GM13976 (cell line): Measurements from ENCODE around the gene PCSK1.
"Not testable (repeated sequence)": the region's sequence is repeated elsewhere in the genome, so short reads cannot be mapped to it uniquely, and the experiment has no call there.

Source experiments
- DNase-seq: peaks from one replicate; pipeline ENCODE4 v3.0.0; 2012; ENCODE audit warnings: low spot score
- in situ Hi-C: fragments of 300-500 bp; cut with MboI; formaldehyde crosslinking; loops from one replicate; pipeline ENCODE4 v1.12.0; 2022; ENCODE audit warnings: low sequenced_read_pairs, mixed read lengths, inconsistent platforms; ENCODE audit not compliant: unreplicated experiment
- TF ChIP-seq, protein P1 (sequence below): IDR thresholded peaks from 2 replicates; pipeline ENCODE4 v1.5.1; 2012; ENCODE audit warnings: borderline replicate concordance, mild to moderate bottlenecking; ENCODE audit not compliant: insufficient read depth; ENCODE audit errors: extremely low read depth, missing control alignments, control extremely low read depth

Gene PCSK1

DNA sequence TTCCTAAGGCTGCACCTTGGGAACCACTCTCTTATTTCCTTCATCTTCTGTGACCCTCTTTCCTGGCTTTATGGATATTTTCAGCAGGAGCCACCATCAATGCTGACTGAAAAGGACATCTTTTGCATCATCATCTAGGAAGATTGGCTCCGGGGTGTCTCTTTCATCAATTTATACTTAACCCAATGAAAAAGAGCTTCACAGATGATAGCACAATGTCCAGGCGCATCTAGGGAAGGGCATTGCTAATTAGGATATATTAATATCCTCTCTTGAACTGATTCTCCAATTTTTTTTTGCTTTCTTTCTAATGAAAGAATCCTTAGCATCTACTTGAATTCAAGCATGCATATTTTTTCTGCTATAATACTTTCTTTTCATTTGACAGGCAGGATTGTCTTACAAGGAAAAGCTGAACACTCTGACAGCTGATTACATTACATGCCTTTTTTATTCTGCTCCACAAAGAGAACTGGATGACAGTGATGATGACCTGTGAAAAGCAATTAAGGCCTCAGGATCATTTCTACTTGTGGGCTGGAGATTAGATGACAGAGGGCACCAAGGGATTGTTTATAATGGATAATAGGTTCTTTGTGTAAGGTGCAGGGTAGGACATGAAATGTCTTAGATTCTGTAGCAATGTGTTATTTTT lies 60.2 kb downstream of the PCSK1 start:
- no peak for DNase-seq
- TF ChIP-seq, protein P1, sequence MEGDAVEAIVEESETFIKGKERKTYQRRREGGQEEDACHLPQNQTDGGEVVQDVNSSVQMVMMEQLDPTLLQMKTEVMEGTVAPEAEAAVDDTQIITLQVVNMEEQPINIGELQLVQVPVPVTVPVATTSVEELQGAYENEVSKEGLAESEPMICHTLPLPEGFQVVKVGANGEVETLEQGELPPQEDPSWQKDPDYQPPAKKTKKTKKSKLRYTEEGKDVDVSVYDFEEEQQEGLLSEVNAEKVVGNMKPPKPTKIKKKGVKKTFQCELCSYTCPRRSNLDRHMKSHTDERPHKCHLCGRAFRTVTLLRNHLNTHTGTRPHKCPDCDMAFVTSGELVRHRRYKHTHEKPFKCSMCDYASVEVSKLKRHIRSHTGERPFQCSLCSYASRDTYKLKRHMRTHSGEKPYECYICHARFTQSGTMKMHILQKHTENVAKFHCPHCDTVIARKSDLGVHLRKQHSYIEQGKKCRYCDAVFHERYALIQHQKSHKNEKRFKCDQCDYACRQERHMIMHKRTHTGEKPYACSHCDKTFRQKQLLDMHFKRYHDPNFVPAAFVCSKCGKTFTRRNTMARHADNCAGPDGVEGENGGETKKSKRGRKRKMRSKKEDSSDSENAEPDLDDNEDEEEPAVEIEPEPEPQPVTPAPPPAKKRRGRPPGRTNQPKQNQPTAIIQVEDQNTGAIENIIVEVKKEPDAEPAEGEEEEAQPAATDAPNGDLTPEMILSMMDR = no peak
- in situ Hi-C loops = no loop called here

DNA sequence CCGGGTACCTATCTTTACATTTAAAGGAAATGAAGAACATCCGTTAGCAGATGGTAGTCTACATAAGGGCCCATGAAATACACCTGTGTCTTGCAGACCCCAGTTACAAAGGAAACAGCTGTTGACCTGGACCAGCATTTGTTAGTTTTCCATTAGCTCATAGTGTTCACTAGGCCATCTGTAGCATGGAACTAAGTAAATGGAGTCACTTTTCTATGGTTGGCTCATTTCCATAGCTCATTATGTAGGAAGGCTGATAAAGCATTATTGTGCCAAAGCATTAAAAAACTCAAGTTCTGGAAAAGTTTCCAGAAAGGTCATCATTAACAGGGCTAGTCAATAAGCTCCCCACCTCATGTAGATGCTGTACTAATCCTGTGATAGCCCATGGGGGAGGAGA lies 62.1 kb downstream of the PCSK1 start:
- no peak for DNase-seq
- TF ChIP-seq, protein P1 = no peak
- in situ Hi-C loops = no loop called here

DNA sequence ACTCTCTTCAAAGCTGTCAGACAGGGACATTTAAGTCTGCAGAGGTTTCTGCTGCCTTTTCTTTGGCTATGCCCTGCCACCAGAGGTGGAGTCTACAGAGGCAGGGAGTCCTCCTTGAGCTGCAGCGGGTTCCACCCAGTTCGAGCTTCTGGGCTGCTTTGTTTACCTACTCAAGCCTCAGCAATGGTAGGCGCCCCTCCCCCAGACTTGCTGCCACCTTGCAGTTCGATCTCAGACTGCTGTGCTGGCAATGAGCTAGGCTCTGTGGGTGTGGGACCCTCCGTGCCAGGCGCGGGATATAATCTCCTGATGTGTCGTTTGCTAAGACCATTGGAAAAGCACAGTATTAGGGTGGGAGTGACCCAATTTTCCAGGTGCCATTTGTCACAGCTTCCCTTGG lies 65.7 kb downstream of the PCSK1 start:
- in situ Hi-C loops, DNase-seq: not testable (repeated sequence)

DNA sequence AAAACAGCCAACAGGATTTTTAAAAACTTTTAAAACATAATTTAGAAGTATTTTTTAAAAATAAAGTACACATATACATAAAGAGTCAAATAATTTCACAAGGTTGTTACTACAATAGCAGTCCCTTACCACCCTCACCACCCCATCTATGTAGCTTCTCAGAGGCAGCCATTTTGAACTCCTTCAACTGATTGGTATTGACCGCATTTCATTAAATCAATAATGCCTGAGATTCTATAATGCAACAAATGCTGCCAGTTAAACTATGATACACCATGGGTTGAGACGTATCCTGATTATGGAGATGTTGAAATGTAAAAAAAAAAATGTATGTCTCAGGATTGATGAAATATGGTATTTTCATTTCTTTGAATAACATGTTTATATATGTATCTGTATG lies 78.8 kb downstream of the PCSK1 start:
- no peak for DNase-seq
- in situ Hi-C loops = no loop called here
- TF ChIP-seq, protein P1 = no peak

DNA sequence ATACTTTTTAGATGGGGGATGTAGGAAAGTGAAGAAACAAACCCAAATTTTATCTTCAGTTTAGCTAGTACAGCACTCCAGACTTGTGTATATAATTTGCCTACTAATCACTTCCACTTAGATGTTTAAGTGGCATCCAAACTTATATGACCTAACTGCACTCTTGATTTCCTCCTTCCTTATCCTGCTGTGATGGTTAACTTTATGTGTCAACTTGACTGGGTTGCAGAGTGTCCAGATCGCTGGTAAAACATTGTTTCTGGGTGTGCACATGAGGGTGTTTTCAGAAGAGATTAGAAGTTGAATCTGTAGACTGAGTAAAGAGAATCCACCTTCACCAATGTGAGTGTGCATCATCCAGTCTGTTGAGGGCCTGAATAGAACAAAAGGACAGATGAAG lies 79.8 kb downstream of the PCSK1 start:
- in situ Hi-C loops = no loop called here
- DNase-seq = no peak
- TF ChIP-seq, protein P1 = no peak

DNA sequence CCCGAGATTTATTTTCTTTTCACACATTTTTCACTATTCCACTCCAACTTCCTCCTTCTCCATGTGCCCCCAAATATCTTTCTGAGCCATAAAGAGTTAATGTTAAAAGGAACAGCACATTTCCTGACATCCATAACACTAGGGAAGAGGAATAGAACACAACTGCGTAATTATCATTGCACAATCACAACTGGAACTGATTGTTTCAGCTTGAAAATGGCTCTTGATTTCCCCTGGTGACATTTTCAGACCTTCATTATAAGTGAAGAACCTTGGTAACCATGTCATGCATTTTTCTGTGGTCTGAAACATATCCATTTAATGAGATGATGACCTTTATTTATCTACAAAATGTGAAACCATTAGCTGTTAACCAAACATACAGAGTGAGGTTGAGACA lies 82.4 kb downstream of the PCSK1 start:
- DNase-seq = no peak
- in situ Hi-C loops = no loop called here
- TF ChIP-seq, protein P1 = no peak

DNA sequence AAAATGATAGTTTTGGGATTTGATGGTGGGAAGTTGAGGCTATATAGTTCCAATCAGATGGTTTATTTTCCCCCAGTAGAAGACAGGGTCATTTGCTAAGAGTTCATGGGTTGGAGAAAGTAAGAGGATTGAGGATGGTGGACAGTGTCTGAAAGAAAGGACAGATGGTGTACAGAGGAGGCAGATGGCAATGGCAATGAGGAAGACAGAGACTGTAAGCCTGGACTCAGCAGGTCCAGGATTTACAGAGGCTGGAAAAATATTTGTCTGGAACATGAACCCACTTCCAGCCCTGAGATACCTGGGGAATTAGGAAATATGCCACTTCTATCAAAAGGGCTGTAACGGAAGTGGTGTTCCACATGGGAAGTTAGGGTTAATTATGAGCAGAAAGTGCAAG lies 84.5 kb downstream of the PCSK1 start:
- TF ChIP-seq, protein P1 = no peak
- in situ Hi-C loops = loop anchor here (10.0 to 25.0 kb wide), 2 partner anchors 256 to 686 kb away; no protein-coding TSS in a partner anchor
- no peak for DNase-seq
